WTC11 (cell line): ENCODE results near the gene SLC38A10.

Experiments used
- JUN ChIP-seq: sonication (generic); formaldehyde crosslinking; IDR thresholded peaks from 2 replicates; pipeline ENCODE4 v1.8.0; 2023; ENCODE audit warnings: mild to moderate bottlenecking, missing genetic modification reagents
- ZBTB21 ChIP-seq: sonication (generic); formaldehyde crosslinking; IDR thresholded peaks from 2 replicates; pipeline ENCODE4 v1.8.1; 2023; ENCODE audit warnings: mild to moderate bottlenecking, missing genetic modification reagents, borderline replicate concordance
- ZNF138 ChIP-seq: sonication (generic); formaldehyde crosslinking; conservative IDR thresholded peaks from 2 replicates; pipeline ENCODE4 v1.8.1; 2022; ENCODE audit warnings: mild to moderate bottlenecking, moderate library complexity, missing genetic modification reagents
- TF ChIP-seq, protein P1 (sequence below): fragments of 200-600 bp; IDR thresholded peaks from 2 replicates; pipeline ENCODE4 v1.8.0; 2022; ENCODE audit warnings: antibody characterized with exemption
- TF ChIP-seq, protein P2 (sequence below): sonication (generic); formaldehyde crosslinking; IDR thresholded peaks from 2 replicates; pipeline ENCODE4 v1.8.1; 2023; ENCODE audit warnings: mild to moderate bottlenecking, missing genetic modification reagents
- TF ChIP-seq, protein P3 (sequence below): fragments of 250-450 bp; sonication (Bioruptor Pico); IDR thresholded peaks from 2 replicates; pipeline ENCODE4 v1.8.0; 2021; ENCODE audit warnings: mild to moderate bottlenecking

DNA sequence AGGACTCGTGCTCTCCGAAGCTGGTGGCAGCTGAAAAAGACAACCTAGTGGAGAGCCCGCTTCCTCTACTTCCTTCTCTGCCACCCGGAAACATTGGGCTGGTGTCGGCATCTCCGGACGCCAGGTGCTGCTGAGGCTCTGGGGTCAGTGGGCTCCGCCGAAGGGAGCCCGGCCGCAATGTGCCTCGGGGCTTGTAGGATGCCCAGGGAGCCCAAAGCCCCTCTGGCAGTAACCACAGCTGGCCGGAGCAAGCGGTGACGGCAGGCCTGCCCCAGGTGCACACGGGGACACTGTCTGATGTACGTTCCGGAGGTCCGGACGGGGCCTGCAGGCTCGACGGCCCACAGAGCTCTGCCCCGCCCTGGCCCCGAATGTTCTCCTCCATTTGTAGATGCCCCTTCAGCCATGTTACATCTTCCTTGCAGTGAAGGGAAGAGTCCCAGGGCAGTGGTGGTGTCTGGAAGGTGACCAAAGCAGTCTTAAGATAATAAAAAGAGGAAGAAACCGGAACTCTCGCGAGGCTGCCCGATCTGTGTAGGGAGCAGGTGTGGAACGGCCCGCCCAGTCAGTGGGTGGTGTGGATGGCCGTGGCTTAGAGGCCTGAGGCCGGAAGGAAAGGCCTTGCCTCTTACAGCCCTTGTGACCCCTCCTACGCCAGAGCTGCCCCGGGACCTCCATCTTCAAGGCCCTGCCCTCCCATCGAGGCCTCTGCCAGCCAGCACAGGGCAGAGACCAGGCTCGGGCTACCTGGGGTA is 33.3 kb downstream of the SLC38A10 start:
- TF ChIP-seq, protein P1, sequence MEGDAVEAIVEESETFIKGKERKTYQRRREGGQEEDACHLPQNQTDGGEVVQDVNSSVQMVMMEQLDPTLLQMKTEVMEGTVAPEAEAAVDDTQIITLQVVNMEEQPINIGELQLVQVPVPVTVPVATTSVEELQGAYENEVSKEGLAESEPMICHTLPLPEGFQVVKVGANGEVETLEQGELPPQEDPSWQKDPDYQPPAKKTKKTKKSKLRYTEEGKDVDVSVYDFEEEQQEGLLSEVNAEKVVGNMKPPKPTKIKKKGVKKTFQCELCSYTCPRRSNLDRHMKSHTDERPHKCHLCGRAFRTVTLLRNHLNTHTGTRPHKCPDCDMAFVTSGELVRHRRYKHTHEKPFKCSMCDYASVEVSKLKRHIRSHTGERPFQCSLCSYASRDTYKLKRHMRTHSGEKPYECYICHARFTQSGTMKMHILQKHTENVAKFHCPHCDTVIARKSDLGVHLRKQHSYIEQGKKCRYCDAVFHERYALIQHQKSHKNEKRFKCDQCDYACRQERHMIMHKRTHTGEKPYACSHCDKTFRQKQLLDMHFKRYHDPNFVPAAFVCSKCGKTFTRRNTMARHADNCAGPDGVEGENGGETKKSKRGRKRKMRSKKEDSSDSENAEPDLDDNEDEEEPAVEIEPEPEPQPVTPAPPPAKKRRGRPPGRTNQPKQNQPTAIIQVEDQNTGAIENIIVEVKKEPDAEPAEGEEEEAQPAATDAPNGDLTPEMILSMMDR: no peak
- TF ChIP-seq ZBTB21 (CRISPR knock-in tag) (no peak), ZNF138 (CRISPR knock-in tag) (no peak), JUN (no peak)
- TF ChIP-seq, protein P2, sequence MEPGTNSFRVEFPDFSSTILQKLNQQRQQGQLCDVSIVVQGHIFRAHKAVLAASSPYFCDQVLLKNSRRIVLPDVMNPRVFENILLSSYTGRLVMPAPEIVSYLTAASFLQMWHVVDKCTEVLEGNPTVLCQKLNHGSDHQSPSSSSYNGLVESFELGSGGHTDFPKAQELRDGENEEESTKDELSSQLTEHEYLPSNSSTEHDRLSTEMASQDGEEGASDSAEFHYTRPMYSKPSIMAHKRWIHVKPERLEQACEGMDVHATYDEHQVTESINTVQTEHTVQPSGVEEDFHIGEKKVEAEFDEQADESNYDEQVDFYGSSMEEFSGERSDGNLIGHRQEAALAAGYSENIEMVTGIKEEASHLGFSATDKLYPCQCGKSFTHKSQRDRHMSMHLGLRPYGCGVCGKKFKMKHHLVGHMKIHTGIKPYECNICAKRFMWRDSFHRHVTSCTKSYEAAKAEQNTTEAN (CRISPR knock-in tag): no peak
- TF ChIP-seq, protein P3, sequence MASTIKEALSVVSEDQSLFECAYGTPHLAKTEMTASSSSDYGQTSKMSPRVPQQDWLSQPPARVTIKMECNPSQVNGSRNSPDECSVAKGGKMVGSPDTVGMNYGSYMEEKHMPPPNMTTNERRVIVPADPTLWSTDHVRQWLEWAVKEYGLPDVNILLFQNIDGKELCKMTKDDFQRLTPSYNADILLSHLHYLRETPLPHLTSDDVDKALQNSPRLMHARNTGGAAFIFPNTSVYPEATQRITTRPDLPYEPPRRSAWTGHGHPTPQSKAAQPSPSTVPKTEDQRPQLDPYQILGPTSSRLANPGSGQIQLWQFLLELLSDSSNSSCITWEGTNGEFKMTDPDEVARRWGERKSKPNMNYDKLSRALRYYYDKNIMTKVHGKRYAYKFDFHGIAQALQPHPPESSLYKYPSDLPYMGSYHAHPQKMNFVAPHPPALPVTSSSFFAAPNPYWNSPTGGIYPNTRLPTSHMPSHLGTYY (CRISPR knock-in tag): no peak
